Inferior parietal cortex (tissue), 1 donor: ENCODE measurements around the gene YTHDF2.
"Not testable (repeated sequence)": the region's sequence is repeated elsewhere in the genome, so short reads cannot be mapped to it uniquely, and the experiment has no call there.

Experiments
- DNase-seq: peaks from one replicate; pipeline ENCODE4 v3.0.0-alpha.2; 2016; ENCODE audit errors: extremely low spot score

YTHDF2 gene

GRCh38 chr1:28736450-28737306, at the start of gene YTHDF2:
TSS of gene YTHDF2 (plus strand) at chr1:28736940. CDS start at chr1:28737121, 181 bp downstream.
- DNase-seq: peak; percentile 94

- DNase-seq: not testable (repeated sequence)
These were observed 45.1 kb upstream of the YTHDF2 start for GRCh38 chr1:28691627-28692026.

GRCh38 chr1:28703629-28704028, 33.1 kb upstream of the YTHDF2 start:
- DNase-seq: no peak

DNA sequence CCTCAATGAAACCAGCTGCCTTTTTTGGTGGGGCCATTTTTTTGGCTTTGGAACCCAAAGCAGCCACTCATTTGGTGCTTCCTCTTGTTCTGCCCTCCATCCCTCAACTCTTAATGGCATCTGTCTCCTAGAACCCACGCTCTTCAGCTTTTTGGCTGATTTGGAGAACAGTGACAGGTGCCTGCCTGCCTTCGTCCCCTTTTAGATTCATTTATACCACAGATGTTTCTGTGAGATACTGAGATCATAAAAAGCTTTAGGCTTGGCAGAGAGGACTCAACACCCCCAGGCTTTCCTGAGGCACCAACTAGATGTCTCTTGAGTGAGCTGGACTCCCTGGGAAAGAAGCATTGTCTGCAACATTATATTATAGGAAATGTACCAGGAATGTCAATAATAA, 20.4 kb upstream of the YTHDF2 start:
- DNase-seq: peak; percentile 29

GRCh38 chr1:28718166-28718565, 18.6 kb upstream of the YTHDF2 start:
- no peak for DNase-seq

- peak; percentile 38 for DNase-seq
These were observed 18.0 kb upstream of the YTHDF2 start for GRCh38 chr1:28718586-28719331.

- no peak for DNase-seq
These were observed 17.5 kb upstream of the YTHDF2 start for GRCh38 chr1:28719332-28719619.

- DNase-seq: no peak
These were observed 16.4 kb upstream of the YTHDF2 start for GRCh38 chr1:28720376-28720775.

DNA sequence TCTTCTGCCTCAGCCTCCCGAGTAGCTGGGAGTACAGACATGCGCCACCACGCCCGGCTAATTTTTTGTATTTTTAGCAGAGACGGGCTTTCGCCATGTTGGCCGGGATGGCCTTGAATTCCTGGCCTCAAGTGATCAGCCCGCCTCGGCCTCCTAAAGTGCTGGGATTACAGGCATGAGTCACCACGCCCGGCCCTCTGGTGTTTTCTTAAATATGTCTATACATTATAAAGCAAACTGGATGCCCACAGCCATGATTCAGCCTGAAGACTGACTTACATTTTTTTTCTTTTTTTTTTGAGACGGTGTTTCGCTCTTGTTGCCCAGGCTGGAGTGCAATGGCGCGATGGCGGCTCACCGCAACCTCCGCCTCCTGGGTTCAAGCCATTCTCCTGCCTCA, 14.8 kb upstream of the YTHDF2 start:
- DNase-seq: not testable (repeated sequence)

- DNase-seq: not testable (repeated sequence)
These were observed 11.4 kb upstream of the YTHDF2 start for GRCh38 chr1:28725365-28725764.

DNA sequence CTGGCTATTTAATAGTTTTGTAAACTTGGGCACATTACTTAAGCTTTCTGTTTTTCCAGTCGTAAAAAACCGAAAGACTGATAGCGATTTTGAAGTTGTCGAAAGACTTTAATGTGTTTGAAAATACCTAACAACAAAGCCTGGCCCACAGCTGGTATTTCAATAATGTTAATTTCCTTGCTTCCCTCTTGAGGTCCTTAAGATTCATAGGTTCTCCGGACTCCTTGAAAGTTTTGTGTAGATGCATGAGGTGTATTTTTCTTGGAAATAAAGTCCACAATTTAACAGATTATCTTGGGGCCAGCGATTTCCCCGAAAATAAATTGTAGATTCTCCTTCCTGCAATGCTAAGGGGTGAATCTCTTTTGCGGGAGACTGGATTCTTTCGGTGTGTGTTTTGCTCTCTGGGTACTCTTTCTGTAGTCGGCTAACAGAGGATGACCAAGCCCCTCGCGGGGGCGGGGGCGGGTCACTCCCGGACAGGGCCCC, 735 bp upstream of the YTHDF2 start:
- DNase-seq: no peak

GRCh38 chr1:28737307-28738132, 780 bp downstream of the YTHDF2 start:
- no peak for DNase-seq

GRCh38 chr1:28740118-28740517, 3.4 kb downstream of the YTHDF2 start:
- no peak for DNase-seq

GRCh38 chr1:28744184-28744583, 7.4 kb downstream of the YTHDF2 start:
- DNase-seq: no peak

DNA sequence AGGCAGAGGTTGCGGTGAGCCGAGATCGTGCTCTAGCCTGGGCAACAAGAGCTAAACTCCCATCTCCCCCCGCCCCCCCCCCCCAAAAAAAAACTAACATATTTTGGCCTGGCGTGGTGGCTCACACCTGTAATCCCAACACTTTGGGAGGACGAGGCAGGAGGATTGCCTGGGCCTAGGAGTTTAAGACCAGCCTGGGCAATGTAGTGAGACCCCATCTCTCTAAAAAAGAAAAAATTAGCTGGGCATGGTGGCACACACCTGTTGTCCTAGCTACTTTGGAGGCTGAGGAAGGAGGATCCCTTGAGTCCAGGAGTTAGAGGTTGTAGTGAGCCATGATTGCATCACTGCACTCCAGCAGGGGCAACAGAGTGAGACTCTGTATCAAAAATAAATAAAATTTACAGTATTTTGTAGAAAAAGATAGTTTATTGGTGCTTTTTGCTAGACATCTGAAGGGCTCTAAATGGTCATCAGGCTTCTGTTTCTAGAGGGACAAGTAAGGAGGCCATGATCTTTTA, 9.0 kb downstream of the YTHDF2 start:
- no peak for DNase-seq

DNA sequence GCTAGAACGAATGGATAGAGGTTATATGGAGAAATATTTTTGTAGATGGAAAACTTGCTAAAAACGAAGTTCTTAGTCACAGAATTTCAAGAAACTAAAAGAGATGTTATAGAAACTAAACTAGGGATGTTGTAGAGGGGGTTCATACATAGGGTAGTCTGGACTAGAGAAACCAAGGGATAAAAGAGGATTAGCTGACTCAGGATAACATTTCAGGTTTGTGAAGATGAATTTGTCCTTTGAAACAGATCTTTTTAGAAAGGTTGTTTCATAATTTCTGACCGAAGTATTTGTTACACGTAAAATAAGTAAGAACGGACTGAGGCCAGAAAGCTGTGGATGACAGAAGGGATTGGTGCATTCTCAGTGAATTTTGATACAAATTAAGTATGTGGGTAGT, 13.6 kb downstream of the YTHDF2 start:
- DNase-seq: no peak

- not testable (repeated sequence) for DNase-seq
These were observed 14.1 kb downstream of the YTHDF2 start for GRCh38 chr1:28750771-28751294.

- DNase-seq: no peak
These were observed 14.7 kb downstream of the YTHDF2 start for GRCh38 chr1:28751315-28752060.

DNA sequence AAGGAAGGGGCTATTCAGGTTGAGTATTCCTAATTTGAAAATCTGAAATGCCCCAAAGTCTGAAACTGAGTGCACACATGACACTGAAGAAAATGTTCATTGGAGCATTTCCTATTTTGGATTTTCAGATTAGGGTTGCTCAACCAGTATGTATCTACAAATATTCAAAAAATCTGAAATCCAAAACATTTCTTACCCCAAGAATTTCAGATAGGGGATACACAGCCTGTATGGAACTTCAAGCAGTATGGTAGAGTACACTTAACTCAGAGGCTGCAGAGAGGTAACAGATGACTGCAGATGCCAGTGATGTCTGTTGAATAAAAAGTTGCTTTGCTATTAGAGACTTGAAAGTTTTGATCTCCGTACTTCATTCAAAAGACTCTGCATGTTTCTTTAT, 19.0 kb downstream of the YTHDF2 start:
- no peak for DNase-seq

GRCh38 chr1:28756846-28757245, 20.1 kb downstream of the YTHDF2 start:
- no peak for DNase-seq

- DNase-seq: no peak
These were observed 21.7 kb downstream of the YTHDF2 start for GRCh38 chr1:28758420-28758819.
